ENCODE results near the gene SPTLC3.

GRCh38 chr20:13061381-13061780, 52.6 kb downstream of the SPTLC3 start:
- no peak for TF ChIP-seq CTCF (IDR thresholded peaks at IDR 0.05; ENCODE audit: poor library complexity, severe bottlenecking)
- no peak for TF ChIP-seq POLR2AphosphoS5 (IDR thresholded peaks at IDR 0.05)
- TF ChIP-seq RAD21 (conservative IDR thresholded peaks at IDR 0.05) = no peak
- TF ChIP-seq EZH2 (IDR thresholded peaks at IDR 0.05; ENCODE audit: borderline replicate concordance, insufficient read depth, low read length, poor library complexity, severe bottlenecking) = no peak
- TF ChIP-seq REST (IDR thresholded peaks at IDR 0.05; ENCODE audit: borderline replicate concordance) = no peak
- TF ChIP-seq EP300 (conservative IDR thresholded peaks at IDR 0.05; ENCODE audit: poor library complexity, severe bottlenecking) = no peak
- TF ChIP-seq MXI1 (conservative IDR thresholded peaks at IDR 0.05; ENCODE audit: poor library complexity, severe bottlenecking) = no peak

All from neural cell (in vitro differentiated cells).